GM18502 (cell line): ENCODE data around the gene UMODL1.
"Not testable (repeated sequence)": the region's sequence is repeated elsewhere in the genome, so short reads cannot be mapped to it uniquely, and the experiment has no call there.

Experiments used
- ATAC-seq: cut with Tn5 transposase; IDR thresholded peaks from one replicate; pipeline ENCODE4 v1.9.1; 2021; ENCODE audit warnings: mild to moderate bottlenecking; ENCODE audit not compliant: unreplicated experiment, poor library complexity

The UMODL1 gene

GRCh38 chr21:42109873-42110525 lies 38.9 kb downstream of the UMODL1 start:
- no peak for ATAC-seq

- ATAC-seq: no peak
These were observed 39.8 kb downstream of the UMODL1 start for GRCh38 chr21:42110691-42111469.

GRCh38 chr21:42111470-42111743 lies 40.3 kb downstream of the UMODL1 start:
- no peak for ATAC-seq

- no peak for ATAC-seq
These were observed 40.7 kb downstream of the UMODL1 start for GRCh38 chr21:42111811-42112210.

GRCh38 chr21:42112238-42112637 lies 41.1 kb downstream of the UMODL1 start:
- no peak for ATAC-seq

GRCh38 chr21:42112857-42113256 lies 41.7 kb downstream of the UMODL1 start:
- ATAC-seq: no peak

GRCh38 chr21:42113926-42114409 lies 42.9 kb downstream of the UMODL1 start:
- ATAC-seq: no peak

GRCh38 chr21:42114646-42115045 lies 43.5 kb downstream of the UMODL1 start:
- ATAC-seq: no peak

GRCh38 chr21:42115136-42115683 lies 44.1 kb downstream of the UMODL1 start:
- ATAC-seq: no peak

GRCh38 chr21:42116551-42116950 lies 45.4 kb downstream of the UMODL1 start:
- not testable (repeated sequence) for ATAC-seq

GRCh38 chr21:42117229-42117966 lies 46.3 kb downstream of the UMODL1 start:
- ATAC-seq: peak; percentile 62

- no peak for ATAC-seq
These were observed 47.1 kb downstream of the UMODL1 start for GRCh38 chr21:42117967-42118780.

GRCh38 chr21:42118901-42119300 lies 47.8 kb downstream of the UMODL1 start:
- ATAC-seq: no peak

GRCh38 chr21:42120101-42120902 lies 49.2 kb downstream of the UMODL1 start:
- peak; percentile 51 for ATAC-seq

GRCh38 chr21:42120903-42121535 lies 49.9 kb downstream of the UMODL1 start:
- no peak for ATAC-seq

- ATAC-seq: no peak
These were observed 50.7 kb downstream of the UMODL1 start for GRCh38 chr21:42121794-42122193.

GRCh38 chr21:42122398-42122797 lies 51.3 kb downstream of the UMODL1 start:
- ATAC-seq: no peak

GRCh38 chr21:42122808-42123207 lies 51.7 kb downstream of the UMODL1 start:
- ATAC-seq: no peak
